Amygdala (tissue), 56 donors: ENCODE results near the gene IQCM.

Experiments used
- DNase-seq, 56 donors: peaks; one replicate each; lab custom pipeline; 2025; lab: John Stamatoyannopoulos, UW

The IQCM gene

DNA sequence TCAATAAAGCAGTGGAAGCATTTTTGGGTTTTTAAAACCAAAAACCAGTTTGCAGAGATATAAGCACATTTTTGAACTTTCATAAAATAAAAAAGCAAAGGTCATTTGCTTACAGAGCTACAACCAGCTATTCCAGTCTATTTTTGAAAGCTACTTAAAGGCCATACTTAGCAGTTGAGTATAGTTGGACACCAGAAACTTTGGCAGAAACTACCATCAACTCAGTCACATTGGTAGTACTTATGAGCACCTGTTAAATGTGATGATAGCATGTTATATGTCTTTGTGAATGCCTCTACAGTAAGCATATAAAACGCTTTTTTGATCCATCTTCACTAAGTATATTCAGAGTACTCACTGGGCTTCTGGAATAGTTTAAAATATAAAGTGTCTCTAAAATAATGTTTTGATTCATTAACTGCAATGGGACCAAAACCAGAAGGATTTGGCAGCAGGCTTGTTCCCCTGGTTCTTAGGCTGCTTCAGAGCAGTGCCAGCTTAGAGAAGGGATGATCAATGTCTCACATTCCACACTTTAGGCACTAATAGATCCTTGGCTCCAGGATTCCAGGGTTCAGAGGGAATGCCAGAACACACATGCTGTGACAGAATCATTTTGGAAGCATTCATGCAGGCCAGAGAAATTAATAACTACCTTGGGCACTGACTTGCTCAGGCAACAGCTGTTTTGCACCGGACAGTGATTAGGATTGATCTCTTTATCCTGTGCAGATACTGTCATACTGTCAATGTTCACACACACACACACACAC is 103.9 kb downstream of the IQCM start:
- no peak for DNase-seq

DNA sequence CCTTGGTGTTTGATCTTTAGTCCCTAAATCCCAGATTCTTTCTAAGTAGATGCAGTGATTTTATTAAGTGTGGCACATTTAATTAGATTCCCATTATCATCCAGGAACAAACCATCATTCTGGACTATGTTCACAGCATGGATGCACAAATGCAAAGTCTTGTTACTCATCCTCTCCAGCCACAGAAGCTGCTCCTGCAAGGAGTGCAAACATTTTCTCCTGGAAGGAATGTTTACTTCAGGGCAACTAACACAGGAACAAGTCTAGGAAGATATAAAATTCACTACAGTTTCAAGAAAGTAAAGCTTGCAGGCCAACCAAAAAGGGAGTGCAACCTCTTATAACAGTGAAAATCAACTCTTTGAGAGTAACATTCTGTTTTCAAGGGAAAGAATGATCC is 106.0 kb downstream of the IQCM start:
- no peak for DNase-seq

DNA sequence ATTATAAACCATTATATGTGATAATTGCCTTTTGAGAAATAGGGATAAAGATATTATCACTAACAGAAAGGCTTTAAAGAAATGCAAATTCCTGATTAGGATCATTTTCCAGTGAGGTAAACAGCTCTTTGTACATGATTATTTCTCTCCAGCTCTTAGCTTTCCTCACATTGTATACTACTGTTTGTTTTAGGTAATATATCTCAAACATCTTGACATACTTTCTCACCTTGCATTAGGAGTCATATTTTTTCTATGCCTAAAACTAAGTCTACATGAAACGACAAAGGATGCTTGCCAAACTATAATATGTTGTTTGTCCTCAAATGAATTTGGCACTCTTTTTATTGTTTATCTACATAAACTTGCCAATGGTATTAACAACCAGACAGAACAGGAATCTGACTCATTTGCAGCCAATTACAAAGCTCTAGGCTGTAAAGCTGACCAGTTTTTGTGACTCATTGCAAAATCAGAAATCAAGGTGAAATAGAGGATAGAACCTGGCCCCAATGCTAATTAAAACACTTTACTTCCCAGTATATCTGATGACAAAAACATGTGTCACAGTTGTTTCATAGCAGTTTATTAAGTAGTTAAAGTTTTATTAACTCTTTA is 107.0 kb downstream of the IQCM start:
- no peak for DNase-seq

DNA sequence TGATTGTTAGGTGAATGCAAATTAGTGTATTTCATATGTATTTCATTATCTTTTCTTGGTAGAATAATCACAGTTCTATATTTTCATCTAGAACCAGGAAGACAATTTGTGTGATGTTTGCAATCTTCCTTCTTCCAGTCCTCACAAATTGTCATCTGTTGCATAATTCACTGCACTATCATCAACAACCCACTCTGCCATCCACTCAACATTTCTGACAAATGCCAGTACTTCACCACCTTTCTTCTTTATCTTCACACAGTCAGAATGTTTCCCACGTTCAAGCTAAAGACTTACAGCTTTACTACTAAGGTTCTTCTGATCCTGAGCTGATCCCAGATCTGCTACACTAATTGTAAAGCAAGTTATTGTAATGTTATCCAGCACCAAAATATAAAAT is 107.8 kb downstream of the IQCM start:
- no peak for DNase-seq

DNA sequence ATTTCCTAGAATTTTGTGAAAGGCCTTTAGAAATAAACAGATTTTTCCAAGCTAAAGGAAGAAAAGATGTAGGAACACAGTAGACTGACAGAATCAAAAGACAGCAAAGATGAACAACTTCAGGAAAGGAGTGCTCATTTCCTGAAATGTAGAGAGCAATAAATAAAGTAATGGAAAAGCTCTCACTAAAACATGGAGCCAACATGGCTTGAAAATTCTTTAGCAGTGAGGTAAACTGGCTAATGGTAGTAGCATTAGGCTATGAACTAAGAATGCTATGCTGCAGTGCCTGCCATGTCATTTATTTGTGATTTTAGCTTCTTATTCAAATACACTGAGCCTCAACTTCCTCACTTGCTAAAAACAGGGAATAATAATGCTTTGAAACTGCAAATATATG is 108.7 kb downstream of the IQCM start:
- no peak for DNase-seq

DNA sequence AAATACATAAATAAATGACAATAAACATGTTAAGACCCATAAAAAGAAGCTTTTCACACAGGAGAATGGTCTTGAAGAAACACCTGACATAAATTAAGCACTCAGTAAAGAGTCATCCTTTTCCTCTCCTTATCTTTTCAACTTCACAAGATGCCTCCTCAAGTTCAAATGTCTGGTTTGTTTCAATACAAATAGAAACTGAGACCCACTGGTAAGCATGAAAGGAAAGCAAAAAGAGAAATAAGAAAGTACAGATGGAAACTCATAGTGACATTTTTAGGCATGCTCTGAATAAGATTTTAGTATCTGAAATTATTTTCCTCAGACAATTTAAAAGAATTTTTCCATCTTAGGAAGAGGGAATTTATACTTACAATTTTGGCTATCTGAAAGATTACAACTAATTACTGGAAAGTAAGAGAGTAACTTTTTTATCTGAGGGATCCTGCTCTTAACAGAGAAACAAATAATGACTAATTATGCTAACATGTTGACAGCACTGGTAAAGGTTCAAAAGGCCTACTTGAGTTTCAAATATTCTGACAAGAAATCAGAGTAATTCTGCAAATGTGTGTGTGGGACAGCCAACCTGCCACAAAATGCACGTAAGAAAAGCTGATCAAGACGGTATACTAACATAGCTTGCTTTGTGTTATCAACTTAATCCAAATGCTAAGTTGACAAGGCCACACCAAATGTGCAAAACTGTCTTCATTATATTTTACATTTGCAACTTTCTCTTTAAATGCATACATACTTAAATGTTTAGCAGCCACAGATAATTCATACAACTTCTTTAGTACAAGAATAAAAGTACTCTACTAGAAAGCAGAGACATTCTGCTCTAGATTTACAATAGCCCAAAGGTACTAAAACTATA is 113.0 kb downstream of the IQCM start:
- DNase-seq: no peak

DNA sequence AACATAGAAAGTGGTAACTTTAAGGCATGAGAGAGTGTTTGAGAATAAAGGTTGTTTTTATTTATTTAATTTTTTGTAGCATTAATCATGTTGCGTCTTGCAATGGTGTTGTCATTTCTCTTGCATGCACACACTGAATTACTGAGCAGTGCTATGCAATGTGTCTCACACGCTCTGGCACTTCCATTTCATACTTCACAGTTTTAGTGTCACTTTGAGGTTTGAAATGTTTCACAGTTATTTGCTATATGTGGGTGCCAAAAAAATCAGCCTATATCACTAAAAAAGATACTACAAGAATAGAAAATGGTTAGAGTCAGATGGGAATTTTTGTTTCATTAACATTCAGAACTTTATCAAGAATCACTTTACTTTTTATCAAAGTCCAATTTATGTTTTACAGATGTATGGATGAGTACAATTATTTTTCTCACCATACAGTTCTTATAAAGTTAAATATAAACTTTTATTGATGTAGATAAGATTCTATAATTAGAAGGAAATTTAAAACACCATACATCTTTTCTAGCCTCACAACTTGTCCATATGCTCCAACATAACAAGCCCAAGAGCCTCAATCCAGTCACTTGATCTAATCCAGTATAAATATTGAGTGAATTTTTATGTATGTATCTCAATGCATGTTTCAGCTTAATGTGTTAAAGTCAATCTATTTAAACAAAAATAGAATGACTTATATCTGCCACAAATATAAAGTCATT is 114.0 kb downstream of the IQCM start:
- no peak for DNase-seq

DNA sequence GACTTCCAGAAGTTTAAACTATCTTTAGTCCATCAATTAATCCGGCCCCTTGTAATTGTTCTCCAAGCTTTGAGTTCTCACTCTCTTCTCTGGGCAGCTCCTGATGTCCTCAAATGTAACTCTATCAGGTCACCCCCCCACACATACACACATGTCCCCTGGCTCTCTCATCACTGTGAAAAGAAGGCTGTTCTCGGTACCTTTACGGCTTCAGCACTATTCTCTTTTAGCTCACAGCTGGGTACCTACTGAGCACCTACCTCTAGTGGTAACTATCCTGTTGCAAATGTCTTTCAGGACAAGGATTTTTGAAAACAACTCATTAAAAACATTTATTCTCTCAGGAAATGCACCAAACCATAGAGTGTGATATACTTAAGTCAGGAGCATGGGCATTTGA is 115.4 kb downstream of the IQCM start:
- DNase-seq: no peak

DNA sequence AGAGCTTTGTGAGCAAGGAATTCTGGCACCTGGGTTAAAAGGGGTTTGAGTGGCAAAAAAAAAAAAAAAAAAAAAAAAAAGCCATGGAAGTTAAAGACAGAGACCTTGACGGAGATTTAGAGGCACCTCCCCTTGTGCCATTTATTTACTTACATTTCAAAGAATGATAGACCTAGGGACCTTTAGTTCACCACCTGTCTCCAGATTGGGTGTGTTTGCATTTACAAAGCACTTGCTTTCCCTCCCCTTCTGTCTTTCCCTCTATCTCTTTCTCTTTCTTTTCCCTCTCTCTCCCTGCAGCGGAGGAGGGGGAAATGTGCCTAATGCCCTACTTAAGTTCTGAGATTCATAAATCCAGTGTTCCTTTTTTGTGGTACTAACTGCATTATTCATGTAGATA is 116.0 kb downstream of the IQCM start:
- no peak for DNase-seq

DNA sequence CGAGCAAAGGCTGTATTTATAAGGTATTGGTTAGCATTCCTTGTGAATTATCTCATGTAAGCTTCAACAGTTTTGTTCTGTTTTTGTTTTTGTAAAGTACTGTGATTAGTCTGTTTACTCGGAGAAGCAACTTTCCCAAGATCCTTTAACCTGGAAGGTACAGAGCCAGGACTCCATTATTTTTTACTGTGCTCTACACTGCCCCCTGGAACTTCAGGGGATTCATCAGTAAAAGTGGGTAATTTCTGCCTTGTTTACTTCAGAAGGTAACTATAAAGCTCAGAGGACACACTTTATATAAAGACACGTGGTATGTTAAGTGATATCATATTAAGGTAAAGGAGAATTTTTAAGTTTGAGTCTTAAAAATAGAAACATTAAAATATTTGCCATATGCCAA is 124.9 kb downstream of the IQCM start:
- DNase-seq: no peak

DNA sequence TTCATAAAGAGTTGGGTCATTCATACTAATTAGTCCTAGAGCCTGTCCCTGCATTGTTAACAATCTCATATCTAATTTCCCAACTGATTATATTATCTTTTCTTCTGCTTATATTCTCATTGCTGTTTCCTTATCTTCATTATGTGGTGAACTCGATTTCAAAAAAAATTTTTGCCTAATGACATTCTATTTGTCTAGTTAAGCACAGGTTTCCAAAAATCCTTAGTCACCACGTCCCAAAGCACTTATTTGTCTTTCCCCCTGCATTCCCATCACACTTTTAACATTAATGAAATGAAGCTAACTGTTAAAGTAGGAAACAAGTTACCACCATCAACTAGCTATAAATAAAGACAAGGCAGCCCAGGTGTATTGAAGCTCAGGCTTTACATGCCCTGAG is 131.1 kb downstream of the IQCM start:
- DNase-seq: no peak

DNA sequence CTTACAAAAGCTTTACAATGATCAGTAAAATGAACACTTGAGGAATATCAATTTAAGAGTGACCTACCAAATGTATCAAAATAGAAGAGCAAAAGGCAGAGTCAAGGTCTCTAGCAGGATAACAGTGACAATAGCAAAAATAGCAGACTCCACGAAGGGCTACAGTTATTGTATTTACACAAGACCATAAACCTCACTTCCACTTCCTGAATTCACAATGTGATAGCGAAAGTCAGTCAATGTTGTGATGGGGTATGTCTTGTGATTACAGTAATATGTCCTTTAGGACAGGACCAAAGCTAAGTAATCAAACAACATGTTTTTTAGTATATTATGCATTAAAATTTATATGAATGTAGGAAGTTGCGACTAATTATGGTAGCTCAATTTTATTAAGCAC is 139.6 kb downstream of the IQCM start:
- no peak for DNase-seq

DNA sequence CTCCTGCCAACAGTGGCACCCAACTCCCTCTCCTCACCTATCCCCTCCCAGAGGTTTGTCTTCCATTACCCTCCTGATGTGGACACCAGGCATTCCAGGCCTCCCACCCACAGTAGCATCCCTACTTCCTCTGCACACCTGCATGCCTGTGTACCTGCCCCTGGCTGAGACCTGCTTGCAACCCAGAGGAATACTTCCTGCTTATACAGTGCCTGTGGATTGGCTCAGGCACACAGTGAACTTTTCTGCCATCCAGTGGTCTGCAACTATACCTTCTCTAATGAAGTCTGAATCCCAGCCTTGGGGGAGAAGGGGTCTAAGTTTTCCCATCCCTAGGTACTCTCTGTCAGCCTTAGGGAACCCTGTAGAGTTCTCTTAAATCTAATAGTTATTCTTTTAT is 169.9 kb downstream of the IQCM start:
- DNase-seq: no peak

DNA sequence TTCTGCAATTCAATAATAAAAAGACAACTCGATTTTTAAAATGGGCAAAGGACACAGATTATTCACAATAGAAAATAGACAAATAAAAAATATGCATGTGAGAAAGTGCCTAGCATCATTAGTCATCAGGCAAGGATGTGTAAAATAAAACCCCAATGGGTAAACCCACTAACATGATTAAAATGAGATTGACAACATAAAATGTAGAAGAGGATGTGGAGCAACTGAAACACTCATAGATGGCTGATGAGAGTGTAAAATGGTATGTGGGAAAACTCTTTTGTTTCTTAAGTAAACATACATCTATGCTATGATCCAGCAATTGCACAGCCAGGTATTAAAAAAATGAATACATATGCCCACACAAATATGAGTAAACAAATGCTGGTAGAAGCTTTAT is 177.6 kb downstream of the IQCM start:
- DNase-seq: no peak

DNA sequence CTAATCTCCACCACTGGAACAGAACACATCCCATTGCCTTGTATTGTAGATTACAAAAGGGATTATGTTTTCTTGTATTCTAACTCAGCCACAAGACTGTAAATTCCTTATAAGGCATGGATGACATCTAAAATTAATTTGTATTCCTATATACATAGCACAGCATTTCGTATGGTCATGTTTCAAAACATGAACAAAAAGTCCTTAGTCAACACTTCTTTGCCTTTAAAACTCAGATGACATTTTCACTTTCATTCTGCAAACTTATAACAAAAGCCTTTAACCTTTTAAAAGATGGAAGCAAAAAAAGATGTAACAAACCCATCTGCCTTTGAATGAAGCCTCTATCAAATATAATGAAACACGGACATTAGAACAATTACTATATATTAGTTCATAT is 181.3 kb downstream of the IQCM start:
- DNase-seq: no peak

DNA sequence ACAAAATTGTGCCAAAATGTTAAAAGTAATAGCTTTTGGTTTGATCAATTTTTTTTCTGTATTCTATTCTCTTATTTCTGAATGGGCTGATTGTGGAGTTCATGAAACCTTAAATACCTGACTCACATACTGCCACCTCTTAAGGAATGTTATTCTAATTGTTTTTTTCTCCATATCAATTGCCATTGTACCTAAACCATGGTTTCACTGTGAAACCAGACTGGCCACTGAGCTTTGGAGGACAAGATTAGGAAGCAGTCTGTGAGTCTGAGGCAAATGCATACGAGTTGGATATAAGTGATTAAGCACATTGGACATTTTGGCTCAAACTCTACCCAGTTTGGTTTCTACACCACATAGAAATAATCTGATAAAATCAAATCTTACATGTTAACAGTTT is 184.0 kb downstream of the IQCM start:
- DNase-seq: no peak

DNA sequence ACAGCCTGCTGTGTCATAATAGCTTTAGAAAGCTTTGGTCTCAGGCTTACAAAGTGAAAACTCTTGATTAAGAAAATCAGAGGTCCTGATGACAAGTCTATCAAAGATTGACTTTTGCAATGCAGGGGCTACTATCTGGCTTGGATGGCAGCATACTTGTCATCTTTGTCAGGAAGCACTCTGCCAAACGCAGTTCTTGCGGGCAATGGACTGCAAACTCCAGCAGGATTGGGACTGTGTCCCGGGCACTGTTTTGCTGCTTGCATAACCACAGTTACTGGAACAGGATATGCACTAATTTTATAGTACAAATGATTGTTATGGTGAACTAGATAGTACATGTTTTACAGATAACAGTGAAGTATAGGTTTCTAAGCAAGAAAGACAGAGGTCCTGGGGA is 185.6 kb downstream of the IQCM start:
- no peak for DNase-seq

DNA sequence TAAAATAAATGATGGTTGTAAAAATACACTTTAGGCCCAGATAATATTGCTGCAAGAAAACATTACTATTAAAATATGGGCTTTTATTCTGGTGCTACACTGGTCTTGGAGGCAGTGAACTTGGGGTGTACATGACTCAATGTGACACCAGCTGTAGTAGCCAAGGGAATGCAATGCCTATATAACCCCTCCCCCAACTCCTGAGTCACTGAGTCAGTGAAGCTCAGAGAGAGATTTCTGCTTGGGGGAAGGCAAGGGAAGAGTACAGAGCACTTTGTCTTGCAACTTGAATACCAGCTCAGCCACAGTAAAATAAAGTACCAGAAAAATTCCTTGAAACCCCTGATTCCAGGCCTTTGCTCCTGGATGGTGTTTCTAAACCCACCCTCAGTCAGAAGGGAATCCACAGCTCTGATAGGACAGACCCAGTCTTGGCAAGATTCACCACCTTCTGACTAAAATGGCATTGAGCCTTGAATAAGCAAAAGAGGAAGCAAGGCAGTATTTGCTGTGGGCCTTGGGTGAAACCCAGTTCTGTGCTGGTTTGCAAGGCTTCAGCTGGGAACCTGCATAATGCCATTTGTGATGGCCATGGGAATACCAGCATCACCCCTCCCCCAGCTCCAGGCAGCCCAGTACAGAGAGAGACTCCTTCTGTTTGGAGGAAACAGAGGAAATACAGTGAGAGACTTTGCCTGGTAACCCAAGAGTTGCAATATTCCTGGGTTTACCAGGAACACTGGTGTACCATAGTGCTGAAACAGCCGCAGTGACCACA is 209.9 kb downstream of the IQCM start:
- no peak for DNase-seq

DNA sequence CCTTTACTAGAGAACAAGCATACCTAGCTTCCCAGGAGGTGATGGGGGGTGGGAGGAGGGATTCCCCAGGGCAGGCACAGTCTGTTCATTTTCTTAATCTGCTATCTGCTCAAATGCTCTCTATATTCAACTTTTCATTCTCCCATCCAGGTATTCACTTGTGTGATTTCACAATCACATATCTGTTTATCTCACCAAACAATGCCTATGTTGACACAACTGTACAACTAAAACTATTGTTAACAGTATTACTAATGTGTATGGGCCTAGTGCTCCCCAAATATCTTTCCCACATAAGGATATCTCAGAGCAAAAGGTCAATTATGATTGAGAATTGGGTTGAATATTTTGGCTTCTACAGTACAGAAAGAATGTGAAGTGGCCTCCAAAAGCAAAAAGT is 210.8 kb downstream of the IQCM start:
- DNase-seq: no peak

DNA sequence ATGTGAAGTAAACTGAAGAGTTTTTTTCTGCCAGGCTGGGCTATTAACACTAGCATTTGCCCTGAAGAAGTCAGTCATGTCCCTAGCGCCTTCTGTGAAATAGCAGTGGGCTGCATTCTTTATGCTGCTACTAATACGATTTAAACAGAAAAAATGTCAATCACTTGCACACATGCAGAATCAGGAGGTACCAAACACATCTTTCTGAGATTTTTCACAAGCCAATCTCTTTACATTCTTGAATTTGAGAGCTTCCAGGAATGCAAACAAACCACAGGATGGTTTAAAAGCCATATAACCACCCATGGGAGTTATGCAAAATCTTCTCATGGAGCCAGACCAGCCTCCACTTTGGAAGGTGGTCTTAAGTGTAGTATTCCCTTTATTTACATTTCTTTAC is 220.1 kb downstream of the IQCM start:
- DNase-seq: no peak
